Right renal pelvis (tissue), 4 donors: ENCODE data around the gene NAGLU. TPM values are rescaled to one million over a fixed set of nuclear protein-coding genes. Genes with fewer than 3 reads are reported as not detected.
"Not testable (repeated sequence)": the region's sequence is repeated elsewhere in the genome, so short reads cannot be mapped to it uniquely, and the experiment has no call there.

Source experiments
- DNase-seq, 4 donors: peaks; one replicate each; pipeline ENCODE4 v3.0.0-alpha.2; 2013; ENCODE audit warnings: low read depth in 4 of 4, low spot score in 3 of 4, missing footprints in 1 of 4
- polyA plus RNA-seq, 4 donors: library from polyadenylated mRNA; unstranded; fragments of 120-200 nt; gene quantifications; one replicate each; pipeline ENCODE4 v1.2.1, GENCODE V29; 2013; ENCODE audit not compliant: insufficient read length in 4 of 4

NAGLU gene
- polyA plus RNA-seq, 4 donors: 18.8 to 31.7 (median 24.2) TPM

DNA sequence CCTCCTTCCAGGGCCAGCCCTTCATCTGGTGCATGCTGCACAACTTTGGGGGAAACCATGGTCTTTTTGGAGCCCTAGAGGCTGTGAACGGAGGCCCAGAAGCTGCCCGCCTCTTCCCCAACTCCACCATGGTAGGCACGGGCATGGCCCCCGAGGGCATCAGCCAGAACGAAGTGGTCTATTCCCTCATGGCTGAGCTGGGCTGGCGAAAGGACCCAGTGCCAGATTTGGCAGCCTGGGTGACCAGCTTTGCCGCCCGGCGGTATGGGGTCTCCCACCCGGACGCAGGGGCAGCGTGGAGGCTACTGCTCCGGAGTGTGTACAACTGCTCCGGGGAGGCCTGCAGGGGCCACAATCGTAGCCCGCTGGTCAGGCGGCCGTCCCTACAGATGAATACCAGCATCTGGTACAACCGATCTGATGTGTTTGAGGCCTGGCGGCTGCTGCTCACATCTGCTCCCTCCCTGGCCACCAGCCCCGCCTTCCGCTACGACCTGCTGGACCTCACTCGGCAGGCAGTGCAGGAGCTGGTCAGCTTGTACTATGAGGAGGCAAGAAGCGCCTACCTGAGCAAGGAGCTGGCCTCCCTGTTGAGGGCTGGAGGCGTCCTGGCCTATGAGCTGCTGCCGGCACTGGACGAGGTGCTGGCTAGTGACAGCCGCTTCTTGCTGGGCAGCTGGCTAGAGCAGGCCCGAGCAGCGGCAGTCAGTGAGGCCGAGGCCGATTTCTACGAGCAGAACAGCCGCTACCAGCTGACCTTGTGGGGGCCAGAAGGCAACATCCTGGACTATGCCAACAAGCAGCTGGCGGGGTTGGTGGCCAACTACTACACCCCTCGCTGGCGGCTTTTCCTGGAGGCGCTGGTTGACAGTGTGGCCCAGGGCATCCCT, 7.4 kb downstream of the NAGLU start:
- DNase-seq: no peak

DNA sequence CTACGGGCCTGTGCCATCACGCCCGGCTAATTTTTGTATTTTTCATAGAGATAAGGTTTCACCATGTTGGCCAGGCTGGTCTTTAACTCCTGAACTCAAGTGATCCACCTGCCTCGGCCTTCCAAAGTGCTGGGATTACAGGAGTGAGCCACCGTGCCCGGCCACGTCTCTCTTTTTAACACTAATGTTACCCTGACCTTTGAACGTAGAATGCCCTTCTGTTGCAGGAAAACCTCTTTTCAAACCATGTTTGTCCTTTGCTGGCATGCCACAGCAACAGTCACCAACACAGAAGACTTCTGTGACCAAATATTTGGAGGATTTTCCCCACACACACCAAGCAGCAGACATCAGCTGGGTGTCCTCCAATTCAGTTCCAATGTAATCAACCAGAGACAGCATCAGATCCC, 8.8 kb downstream of the NAGLU start:
- DNase-seq: no peak

DNA sequence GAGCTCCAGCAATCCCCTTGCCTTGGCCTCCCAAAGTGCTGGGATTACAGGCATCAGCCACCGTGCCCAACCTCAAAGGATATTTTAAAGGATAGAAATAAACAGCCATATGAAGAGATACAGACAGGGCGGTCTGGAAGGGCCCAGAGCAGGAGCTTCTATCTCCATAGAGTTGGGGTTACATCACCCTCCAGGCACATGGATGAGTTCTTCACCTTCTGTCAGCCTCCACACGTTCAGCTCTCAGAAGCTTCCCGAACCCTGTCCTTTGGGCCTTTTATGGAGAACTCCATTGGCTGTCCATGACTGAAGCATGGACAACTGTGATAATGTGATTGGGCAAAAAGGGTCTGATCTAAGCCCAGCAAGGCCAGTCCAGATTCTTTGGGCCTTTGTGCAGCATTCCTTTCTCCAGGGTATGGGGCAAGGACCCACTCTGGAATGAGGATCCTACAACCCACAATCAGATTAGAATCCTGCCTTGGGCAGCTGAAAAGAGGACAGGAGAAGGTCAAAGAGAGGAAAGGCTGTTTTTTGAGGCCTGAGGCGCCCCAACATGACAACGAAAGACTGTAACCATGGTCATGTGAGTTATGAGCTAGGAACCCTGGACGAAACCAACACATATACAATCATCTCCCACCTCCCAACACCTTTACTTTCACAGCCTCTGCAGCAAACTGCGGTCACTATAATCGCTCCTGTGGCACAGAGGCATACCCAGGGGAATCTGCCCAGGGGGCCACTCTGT, 9.9 kb downstream of the NAGLU start:
- not testable (repeated sequence) for DNase-seq

DNA sequence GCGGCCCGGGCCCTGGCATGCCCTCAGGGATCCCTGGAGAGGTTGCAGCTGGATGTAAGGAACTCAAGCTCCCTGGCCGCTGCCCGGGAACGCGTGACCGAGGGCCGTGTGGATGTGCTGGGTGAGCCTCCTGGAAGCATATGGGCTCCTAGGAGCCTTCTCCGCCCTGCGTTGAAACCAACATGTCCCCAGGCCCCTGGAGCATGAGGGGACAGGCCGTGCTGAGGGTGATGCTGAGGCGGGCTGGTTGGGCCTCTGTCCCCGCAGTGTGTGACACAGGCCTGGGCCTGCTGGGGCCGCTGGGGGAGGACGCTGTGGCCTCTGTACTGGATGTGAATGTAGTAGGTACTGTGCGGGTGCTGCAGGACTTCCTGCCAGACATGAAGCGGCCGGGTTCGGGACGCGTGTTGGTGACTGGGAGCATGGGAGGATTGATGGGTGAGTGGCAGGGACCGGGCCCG, 11.0 kb downstream of the NAGLU start:
- DNase-seq: no peak

DNA sequence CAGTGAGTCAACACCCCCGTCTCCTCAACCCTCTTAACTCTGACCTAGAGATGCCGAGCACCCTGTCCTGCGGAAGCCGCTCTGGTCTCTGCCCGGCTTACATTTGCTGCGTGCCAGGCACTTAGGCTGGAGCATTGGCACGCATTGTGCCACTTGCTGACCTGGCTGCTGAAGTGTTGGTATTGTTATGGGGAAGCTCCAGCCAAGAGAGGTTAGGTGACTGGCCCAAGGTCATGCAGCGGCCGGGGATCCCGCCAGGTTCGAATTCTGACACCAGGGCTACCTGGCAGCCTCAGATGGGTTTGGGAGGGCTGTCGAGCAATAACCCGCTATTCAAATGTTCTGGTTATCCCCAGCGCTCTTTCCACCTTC, 11.6 kb downstream of the NAGLU start:
- DNase-seq: no peak

DNA sequence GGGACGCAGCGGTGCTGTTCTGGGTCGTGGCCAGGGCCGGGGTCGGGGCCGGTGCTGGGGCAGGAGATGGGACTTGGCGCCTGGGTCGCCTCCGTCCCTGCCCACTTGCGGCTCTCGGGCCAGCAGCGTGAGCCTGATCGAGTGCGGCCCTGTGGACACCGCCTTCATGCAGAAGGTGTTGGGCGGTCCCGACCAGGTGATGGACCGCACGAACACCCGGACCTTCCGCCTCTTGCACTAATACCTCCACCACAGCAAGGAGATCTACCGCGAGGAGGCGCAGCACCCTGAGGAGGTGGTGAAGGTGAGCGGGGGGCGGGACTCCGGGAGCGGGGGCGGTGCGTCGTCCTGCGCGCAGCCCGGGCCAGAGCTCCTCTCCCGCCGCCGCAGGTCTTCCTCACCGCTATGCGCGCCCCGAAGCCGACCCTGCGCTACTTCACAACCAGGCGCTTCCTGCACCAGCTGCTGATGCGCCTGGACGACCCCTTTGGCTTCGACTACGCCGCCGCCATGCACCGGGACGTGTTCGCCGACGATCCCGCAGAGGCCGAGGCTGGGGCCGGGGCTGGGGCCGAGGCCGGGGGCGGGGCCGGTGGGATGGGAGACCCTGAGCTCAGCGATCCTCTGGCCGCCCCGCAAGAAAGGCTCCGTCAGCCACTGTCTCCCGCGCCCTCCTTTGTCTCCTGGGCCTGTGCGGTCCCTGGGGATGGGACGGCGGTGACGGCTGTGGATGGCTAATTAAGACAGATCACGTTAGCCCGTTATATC, 12.2 kb downstream of the NAGLU start:
- DNase-seq: no peak

DNA sequence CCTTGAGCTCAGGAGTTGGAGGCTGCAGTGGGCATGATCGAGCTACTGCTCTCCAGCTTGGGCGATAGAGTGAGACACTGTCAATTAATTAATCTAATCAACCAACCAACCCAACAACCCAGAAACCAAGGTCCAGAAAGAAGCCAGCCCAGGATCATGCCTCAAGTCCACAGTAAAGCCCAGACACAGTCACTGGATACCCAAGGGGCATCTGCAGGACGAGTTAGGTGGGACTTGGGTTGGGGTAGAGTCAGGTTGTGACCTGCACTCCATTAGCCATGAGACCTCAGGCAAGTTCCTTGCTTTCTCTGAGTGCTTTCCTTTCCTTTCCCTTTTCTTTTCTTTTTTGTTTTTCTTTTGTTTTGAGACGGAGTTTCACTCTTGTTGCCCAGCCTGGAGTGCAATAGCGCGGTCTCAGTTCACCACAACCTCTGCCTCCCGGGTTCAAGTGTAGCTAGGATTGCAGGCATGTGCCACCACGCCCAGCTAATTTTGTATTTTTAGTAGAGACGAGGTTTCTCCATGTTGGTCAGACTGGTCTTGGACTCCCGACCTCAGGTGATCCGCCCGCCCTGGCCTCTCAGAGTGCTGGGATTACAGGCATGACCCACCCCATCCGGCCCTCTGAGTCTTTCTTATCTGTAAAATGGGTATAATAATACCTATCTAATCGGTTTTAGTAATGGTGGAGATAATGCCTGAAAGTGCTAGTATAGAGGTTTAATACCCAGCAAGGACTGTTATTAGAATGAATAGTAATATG, 13.1 kb downstream of the NAGLU start:
- no peak for DNase-seq

DNA sequence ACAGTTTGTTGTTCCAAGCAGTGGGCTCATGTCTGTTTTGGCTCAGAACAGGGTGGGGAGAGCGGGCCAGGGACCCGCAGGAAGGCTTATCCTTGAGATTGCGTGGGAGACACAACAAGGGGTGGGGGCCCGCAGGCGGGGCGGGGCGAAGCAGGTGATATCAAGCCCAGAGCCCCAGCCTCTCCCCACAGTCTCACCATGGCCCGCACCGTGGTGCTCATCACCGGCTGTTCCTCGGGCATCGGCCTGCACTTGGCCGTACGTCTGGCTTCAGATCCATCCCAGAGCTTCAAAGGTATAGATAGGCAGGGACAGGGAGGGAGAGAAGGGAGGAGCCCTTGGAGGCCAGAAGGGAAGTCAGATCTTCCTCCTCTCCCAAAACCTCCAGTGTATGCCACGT, 16.7 kb downstream of the NAGLU start, which contains the start of gene HSD17B1:
Gene HSD17B1, plus strand, starts transcription at position 188 of the 400 bp plus-strand sequence. Its CDS starts 11 bp downstream, at position 199.
- not testable (repeated sequence) for DNase-seq

DNA sequence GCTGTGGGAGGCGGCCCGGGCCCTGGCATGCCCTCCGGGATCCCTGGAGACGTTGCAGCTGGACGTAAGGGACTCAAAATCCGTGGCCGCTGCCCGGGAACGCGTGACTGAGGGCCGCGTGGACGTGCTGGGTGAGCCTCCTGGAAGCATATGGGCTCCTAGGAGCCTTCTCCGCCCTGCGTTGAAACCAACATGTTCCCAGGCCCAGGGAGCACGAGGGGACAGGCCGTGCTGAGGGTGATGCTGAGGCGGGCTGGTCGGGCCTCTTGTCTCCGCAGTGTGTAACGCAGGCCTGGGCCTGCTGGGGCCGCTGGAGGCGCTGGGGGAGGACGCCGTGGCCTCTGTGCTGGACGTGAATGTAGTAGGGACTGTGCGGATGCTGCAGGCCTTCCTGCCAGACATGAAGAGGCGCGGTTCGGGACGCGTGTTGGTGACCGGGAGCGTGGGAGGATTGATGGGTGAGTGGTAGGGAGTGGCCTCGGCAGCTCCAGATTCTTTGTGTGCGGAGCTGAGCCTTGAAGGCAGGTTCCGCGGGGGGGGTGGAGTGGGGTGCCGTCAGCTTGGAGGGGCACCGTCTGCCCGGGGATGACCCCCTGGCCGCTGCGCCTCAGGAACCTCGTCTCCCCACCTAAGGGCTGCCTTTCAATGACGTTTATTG, 17.2 kb downstream of the NAGLU start:
- DNase-seq: no peak

DNA sequence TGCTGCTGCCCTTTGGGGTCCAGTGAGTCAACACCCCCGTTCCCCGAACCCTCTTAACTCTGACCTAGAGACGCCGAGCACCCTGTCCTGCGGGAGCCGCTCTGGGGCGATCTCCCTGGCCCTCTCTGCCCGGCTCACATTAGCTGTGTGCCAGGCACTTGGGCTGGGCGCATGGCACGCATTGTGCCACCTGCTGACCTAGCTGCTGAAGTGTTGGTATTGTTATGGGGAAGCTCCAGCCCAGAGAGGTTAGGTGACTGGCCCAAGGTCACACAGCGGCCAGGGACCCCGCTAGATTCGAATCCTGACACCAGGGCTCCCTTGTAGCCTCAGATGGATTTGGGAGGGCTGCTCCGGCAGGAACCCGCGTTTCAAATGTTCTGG, 17.8 kb downstream of the NAGLU start:
- no peak for DNase-seq

DNA sequence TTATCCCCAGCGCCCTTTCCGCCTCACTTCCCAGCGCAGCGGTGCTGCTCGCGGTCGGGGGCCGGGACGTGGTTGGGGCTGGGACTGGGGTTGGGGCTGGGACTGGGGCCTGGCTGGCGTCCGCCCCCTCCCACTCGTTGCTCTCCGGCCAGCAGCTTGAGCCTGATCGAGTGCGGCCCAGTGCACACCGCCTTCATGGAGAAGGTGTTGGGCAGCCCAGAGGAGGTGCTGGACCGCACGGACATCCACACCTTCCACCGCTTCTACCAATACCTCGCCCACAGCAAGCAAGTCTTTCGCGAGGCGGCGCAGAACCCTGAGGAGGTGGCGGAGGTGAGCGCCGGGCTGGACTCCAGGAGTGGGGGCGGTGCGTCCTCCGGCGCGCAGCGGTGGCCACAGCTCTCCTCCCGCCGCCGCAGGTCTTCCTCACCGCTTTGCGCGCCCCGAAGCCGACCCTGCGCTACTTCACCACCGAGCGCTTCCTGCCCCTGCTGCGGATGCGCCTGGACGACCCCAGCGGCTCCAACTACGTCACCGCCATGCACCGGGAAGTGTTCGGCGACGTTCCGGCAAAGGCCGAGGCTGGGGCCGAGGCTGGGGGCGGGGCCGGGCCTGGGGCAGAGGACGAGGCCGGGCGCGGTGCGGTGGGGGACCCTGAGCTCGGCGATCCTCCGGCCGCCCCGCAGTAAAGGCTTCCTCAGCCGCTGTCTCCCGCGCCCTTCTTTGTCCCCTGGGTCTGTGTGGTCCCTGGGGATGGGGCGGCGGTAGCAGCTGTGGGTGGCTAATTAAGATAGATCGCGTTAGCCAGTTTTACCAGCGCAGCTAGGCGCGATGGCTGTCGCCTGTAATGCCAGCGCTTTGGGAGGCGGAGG, 18.4 kb downstream of the NAGLU start:
- peak in 3 of 4 donors; percentile 82 to 85 (median 82) for DNase-seq

DNA sequence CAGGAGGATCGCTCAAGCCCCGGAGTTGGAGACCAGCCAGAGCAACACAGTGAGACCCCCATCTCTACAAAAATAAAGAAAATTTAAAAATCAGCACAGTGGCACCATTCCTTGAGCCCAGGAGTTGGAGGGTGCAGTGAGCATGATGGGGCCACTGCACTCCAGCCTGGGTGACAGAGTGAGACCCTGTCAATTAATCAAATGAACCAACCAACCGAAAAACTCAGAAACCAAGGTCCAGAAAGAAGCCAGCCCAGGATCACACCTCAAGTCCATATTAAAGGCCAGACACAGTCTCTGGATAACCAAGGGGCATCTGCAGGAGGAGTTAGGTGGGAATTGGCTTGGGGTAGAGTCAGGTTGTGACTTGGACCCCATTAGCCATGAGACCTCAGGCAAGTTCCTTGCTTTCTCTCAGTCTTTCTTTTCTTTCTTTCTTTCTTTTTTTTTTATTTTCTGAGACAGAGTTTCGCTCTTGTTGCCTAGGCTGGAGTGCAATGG, 19.1 kb downstream of the NAGLU start:
- no peak for DNase-seq

DNA sequence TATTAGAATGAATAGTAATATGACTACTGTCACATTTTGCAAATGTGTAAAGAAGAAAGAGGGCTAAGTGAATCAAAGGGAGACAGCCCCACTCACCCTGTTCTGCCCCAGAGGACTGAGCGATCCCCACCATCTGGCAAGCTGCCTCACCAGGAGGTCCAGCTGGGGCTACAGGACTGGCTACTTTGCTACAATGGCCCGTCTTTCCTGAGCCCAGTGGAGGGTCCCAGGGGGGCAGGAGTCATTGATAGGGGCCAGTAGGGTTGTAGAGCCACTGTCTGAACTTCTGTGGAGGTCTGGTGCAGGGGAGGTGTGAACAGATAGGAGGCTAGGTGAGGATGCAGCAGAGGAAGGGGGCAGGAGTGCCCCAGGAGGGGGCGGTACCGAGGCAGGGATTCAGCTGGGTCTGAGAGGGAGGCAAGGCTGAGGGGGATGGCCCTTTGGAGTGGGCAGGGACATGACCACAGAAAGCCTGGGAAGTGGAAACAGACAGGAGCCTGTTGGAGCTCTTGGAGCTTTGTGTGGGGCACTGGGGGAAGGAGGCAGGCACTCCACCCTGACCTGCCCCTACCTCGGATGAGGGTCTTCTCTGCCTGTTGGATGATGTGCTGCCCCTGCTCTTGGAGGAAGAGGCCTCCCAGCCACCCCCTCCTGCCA, 20.0 kb downstream of the NAGLU start:
- not testable (repeated sequence) for DNase-seq

DNA sequence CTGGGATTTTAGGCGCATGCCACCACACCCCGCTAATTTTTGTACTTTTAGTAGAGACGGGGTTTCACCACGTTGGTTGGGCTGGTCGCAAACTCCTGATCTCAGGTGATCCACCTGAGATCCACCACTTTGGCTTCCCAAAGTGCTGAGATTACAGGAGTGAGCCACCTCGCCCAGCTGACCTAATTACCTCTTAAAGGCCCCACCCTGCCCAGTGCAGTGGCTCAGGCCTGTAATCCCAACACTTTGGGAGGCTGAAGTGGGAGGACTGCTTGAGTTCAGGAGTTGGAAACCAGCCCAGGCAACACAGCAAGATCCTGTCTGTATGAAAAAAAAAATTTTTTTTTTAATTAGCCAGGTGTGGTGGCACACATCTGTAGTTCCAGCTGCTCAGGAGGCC, 23.0 kb downstream of the NAGLU start:
- DNase-seq: no peak

DNA sequence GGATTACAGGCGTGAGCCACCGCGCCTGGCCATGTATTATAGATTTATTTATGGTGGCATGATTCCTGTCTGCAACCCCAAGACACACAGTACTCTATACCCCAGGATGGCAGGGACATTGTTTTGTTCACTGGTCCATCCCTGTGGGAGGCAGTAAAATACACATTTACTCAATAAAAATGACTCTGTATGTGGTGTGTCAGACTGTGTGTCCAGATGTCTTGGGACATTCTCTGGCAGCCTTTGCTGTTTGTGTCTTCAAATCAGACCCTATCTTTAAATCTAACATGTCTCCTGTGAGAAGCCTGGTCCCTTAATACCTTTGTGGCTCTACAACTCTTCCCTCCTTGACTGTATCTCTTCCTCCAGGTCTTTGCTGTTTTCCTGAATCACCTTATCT, 24.2 kb downstream of the NAGLU start:
- DNase-seq: no peak

DNA sequence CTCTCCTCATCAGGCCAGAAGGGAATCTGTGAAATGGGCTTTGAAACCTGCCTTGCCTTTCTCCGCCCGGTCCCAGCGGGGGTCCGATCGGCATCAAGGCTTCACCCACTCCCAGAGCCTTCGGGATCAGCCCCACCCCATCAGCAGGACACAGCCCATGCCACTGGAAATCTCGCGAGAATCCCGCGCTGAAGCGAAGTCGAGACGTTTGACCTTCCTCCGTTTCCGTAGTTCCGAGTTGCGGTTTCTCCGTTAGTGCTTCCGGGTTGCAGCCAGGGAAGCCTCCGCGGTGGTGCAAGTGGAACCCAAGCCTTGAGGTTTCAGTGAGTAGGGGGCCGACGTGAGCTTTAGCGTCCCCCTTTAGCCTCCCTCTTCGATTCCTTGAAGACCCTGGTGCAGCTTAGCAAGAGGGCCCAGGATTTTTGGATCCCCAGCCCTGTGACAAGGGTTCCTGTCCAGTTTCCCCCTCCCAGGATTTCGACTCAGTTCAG, 25.9 kb downstream of the NAGLU start, which contains the start of gene COASY:
Gene COASY, plus strand, starts transcription at position 252 of the 491 bp plus-strand sequence. CDS start 475 bp downstream, outside the sequence.
- DNase-seq: peak; percentile 95 to 98 (median 96)

DNA sequence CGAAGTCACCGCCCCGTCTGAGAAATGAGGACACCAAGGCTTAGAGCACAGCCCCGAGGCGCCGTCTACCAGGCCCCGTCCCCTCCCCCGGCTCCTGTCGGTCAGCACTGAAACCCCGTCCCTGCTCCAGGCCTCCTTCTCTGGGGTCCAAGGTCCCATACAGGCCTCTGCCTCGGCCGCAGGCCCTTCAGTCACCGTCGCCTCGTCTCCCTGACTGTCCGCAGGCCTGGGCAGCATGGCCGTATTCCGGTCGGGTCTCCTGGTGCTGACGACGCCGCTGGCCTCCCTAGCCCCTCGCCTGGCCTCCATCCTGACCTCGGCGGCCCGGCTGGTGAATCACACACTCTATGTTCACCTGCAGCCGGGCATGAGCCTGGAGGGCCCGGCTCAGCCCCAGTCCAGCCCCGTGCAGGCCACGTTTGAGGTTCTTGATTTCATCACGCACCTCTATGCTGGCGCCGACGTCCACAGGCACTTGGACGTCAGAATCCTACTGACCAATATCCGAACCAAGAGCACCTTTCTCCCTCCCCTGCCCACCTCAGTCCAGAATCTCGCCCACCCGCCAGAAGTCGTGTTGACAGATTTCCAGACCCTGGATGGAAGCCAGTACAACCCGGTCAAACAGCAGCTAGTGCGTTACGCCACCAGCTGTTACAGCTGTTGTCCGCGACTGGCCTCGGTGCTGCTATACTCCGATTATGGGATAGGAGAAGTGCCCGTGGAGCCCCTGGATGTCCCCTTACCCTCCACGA, 26.5 kb downstream of the NAGLU start:
- DNase-seq: no peak
